GM12878 (cell line): ENCODE measurements around the gene SHISA2. TPM values are rescaled to one million over a fixed set of nuclear protein-coding genes. Genes with fewer than 3 reads are reported as not detected.

Experiments
- ATAC-seq: fragments of 200-7000 bp; cut with Tn5 transposase; 3 replicates; pipeline ENCODE4 v1.9.1; 2020; ENCODE audit warnings: mild to moderate bottlenecking, moderate library complexity
- BruUV-seq: library from RNA; stranded (reverse); fragments of 400-500 nt; replicated peaks from 2 replicates; lab custom pipeline; 2021; lab: Mats Ljungman, UMichigan
- CTCF ChIA-PET: fragments of 300-600 bp; sonication (Branson Sonifier 250); formaldehyde crosslinking; extraction: SDS; loops from one replicate; lab custom pipeline; 2021; ENCODE audit warnings: inconsistent platforms; lab: Yijun Ruan, JAX
- POLR2A ChIA-PET: fragments of 350-600 bp; formaldehyde crosslinking; extraction: SDS; loops from one replicate; lab custom pipeline; 2021; ENCODE audit warnings: inconsistent platforms; lab: Charles Lee
- RAD21 ChIA-PET: fragments of 300-600 bp; sonication (Branson Sonifier 250); formaldehyde crosslinking; loops from one replicate; lab custom pipeline; 2023; ENCODE audit warnings: antibody characterized with exemption; ENCODE audit not compliant: unreplicated experiment; lab: Charles Lee
- SMC1A ChIA-PET: fragments of 300-600 bp; sonication (Branson Sonifier 250); formaldehyde crosslinking; loops from one replicate; lab custom pipeline; 2023; ENCODE audit not compliant: unreplicated experiment, uncharacterized antibody; lab: Charles Lee
- DNase-seq: peaks from one replicate; pipeline ENCODE4 v3.0.0-alpha.2; 2011; ENCODE audit warnings: low read depth, low spot score
- FAIRE-seq: peaks from 3 replicates; lab custom pipeline; 2011; peaks lifted over from hg19 to GRCh38; lab: Jason Lieb, UNC
- H2AFZ ChIP-seq: 2 replicates; pipeline ENCODE4 v1.6.0; 2011; ENCODE audit warnings: low read depth, low read length, control low read depth; ENCODE audit not compliant: control insufficient read depth
- H3K27ac ChIP-seq: 2 replicates; pipeline ENCODE4 v1.5.1; 2011; ENCODE audit warnings: control low read depth; ENCODE audit not compliant: control insufficient read depth, insufficient read depth
- H3K27me3 ChIP-seq, 2 experiments: replicated peaks in 1 of 2; 2 replicates each; pipeline versions ENCODE4 v1.6.0 to v1.6.1; 2011; ENCODE audit warnings: low read length in 1 of 2; ENCODE audit not compliant: control insufficient read depth in 2 of 2, insufficient read depth in 2 of 2
- H3K36me3 ChIP-seq, 2 experiments: 2 replicates each; pipeline ENCODE4 v1.5.1; 2011; ENCODE audit warnings: low read length in 1 of 2; ENCODE audit not compliant: control insufficient read depth in 2 of 2, insufficient read depth in 2 of 2
- H3K4me1 ChIP-seq: 2 replicates; pipeline ENCODE4 v1.6.1; 2011; ENCODE audit warnings: mild to moderate bottlenecking, low read length, moderate library complexity, mixed read lengths; ENCODE audit not compliant: control insufficient read depth, insufficient read depth
- H3K4me2 ChIP-seq: 2 replicates; pipeline ENCODE4 v1.6.0; 2011; ENCODE audit warnings: control low read depth; ENCODE audit not compliant: control insufficient read depth, insufficient read depth
- H3K4me3 ChIP-seq: fragments of 200-600 bp; sonication (generic); 2 replicates; pipeline ENCODE4 v1.5.1; 2016
- H3K79me2 ChIP-seq: 2 replicates; pipeline ENCODE4 v1.6.0; 2011; ENCODE audit warnings: low read length; ENCODE audit not compliant: control insufficient read depth, insufficient read depth
- H3K9ac ChIP-seq: 2 replicates; pipeline ENCODE4 v1.8.0; 2011; ENCODE audit warnings: low read length, control low read depth, mixed read lengths; ENCODE audit not compliant: control insufficient read depth, insufficient read depth
- H3K9me3 ChIP-seq: replicated peaks from 3 replicates; pipeline ENCODE4 v1.5.1; 2011; ENCODE audit warnings: mild to moderate bottlenecking, low read length; ENCODE audit not compliant: control insufficient read depth, insufficient read depth
- H4K20me1 ChIP-seq: 2 replicates; pipeline ENCODE4 v1.6.0; 2011; ENCODE audit not compliant: control insufficient read depth, insufficient read depth
- ATF7 ChIP-seq: fragments of 450-650 bp; IDR thresholded peaks from 2 replicates; pipeline ENCODE4 v1.6.1; 2016; ENCODE audit warnings: low read depth, mild to moderate bottlenecking
- CHD1 ChIP-seq: IDR thresholded peaks from 2 replicates; pipeline ENCODE4 v1.6.1; 2012; ENCODE audit warnings: low read depth, low read length, improper control_type of control experiment
- HCFC1 ChIP-seq: fragments of 150-350 bp; IDR thresholded peaks from 2 replicates; pipeline ENCODE4 v1.6.1; 2014; ENCODE audit warnings: low read length
- KAT2A ChIP-seq: conservative IDR thresholded peaks from 2 replicates; pipeline ENCODE4 v1.6.1; 2011; ENCODE audit warnings: low read depth, low read length; ENCODE audit not compliant: control insufficient read depth
- POLR2AphosphoS5 ChIP-seq: IDR thresholded peaks from 2 replicates; pipeline ENCODE4 v1.6.1; 2011; ENCODE audit warnings: mild to moderate bottlenecking, low read length, inconsistent platforms
- ZNF274 ChIP-seq: IDR thresholded peaks from one replicate; pipeline ENCODE4 v1.8.0; 2011; ENCODE audit not compliant: insufficient read length, insufficient read depth
- WGBS: methylation state at CpG from one replicate; pipeline ENCODE4 v1.1.6; 2016; ENCODE audit warnings: low lambda C conversion rate; ENCODE audit not compliant: insufficient replicate concordance, insufficient coverage; ENCODE audit errors: missing lambda C conversion rate; 5-methylcytosine and 5-hydroxymethylcytosine counted together
- in situ Hi-C: fragments of 300-500 bp; cut with MboI; formaldehyde crosslinking; loops from 9 replicates; pipeline ENCODE4 v1.14.3; 2018; ENCODE audit warnings: mixed read lengths
- intact Hi-C: fragments of 100-400 bp; cut with micrococcal nuclease; formaldehyde crosslinking; loops from one replicate; pipeline ENCODE4 v1.14.2; 2022; ENCODE audit not compliant: unreplicated experiment
- polyA plus RNA-seq, 11 experiments: library from polyadenylated mRNA; depleted of rRNA in 4 of 11; unstranded in 6 of 11; stranded (reverse) in 5 of 11; fragments of >200 nt; fragmentation: Nextera tagmentation in 4 of 11; fragmentation: Illumina TruSeq in 1 of 11; extraction: Ambion mirVana in 4 of 11; extraction: Trizol in 1 of 11; gene quantifications; 1 replicate in 1 of 11; 2 replicates in 10 of 11; pipeline versions ENCODE4 v1.2.1 to v1.2.3, GENCODE V29; 2011 to 2016; ENCODE audit warnings: inconsistent platforms in 2 of 11, missing spikeins in 2 of 11, low read depth in 1 of 11
- total RNA-seq, 4 experiments: library from RNA; depleted of rRNA in 3 of 4; stranded (reverse); fragments of >200 nt in 3 of 4; fragmentation: Illumina TruSeq in 1 of 4; extraction: Trizol in 1 of 4; gene quantifications; 2 replicates each; pipeline versions ENCODE4 v1.2.1 to v1.2.3, GENCODE V29; 2013 to 2021

The SHISA2 gene
- total and polyA plus RNA-seq, 10 of the 15 experiments (the other 5 are each of a cell fraction or from before 2014, with no cell fraction given): 0.04 to 0.08 TPM; not detected in 8

DNA sequence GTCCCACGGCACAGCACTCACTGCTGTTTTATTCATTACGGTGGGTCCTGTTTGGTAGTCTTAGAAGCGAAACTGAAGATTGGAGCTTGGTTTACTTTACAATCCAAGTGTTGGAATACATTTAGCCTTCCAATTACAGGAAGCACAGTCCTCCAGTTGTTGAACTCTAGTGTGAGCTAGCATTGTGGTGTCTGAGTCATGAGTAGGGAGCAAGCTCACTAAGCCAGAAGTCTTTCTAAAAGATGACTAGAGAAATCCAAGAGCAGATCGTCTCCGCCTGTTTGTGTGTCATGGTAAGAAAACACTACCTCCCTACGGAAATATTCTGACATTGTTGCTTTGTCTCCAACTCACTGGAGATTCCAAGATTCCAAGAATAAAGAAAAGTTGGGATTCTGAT lies 10.1 kb upstream of the SHISA2 start:
- intact Hi-C loops: loop anchor here (2.0 kb wide), 2 partner anchors 233 to 487 kb away; no protein-coding TSS in a partner anchor
- H3K4me2 ChIP-seq: no peak overlapping the region
- ChIA-PET RAD21 (interaction anchor here (1.2 kb wide), 1 partner anchor 488 kb away, joined by 3 read pairs; no protein-coding TSS in a partner anchor), SMC1A (interaction anchor here (1.1 kb wide), 1 partner anchor 487 kb away, joined by 3 read pairs; no protein-coding TSS in a partner anchor), POLR2A (no interaction called here), CTCF (no interaction called here)
- DNase-seq: no peak
- no peaks in the 10 kb centered on the region for H3K36me3 ChIP-seq
- TF ChIP-seq POLR2AphosphoS5 (no peak), ZNF274 (no peak)
- WGBS: 45% methylated on average over 6 of the region's 6 CpGs
- in situ Hi-C loops: loop anchor here (5.0 kb wide), 2 partner anchors 235 to 490 kb away; no protein-coding TSS in a partner anchor
- H3K4me3 ChIP-seq: no peak overlapping the region
- FAIRE-seq: no peak
- BruUV-seq: no TSS peak
- no peaks in the 10 kb centered on the region for H3K4me1 ChIP-seq
- no peak overlapping the region for H3K27ac ChIP-seq
- ATAC-seq: no peak
- H2AFZ ChIP-seq: no peak overlapping the region
- no peaks in the 10 kb centered on the region for H3K79me2 ChIP-seq
- no peaks in the 10 kb centered on the region for H3K9me3 ChIP-seq
- H3K27me3 ChIP-seq: peaks cover 0 to 4% of the 10 kb centered on the region in 2 experiments; a peak in 1 of 4 replicates
- no peak overlapping the region for H3K9ac ChIP-seq
- no peaks in the 10 kb centered on the region for H4K20me1 ChIP-seq

DNA sequence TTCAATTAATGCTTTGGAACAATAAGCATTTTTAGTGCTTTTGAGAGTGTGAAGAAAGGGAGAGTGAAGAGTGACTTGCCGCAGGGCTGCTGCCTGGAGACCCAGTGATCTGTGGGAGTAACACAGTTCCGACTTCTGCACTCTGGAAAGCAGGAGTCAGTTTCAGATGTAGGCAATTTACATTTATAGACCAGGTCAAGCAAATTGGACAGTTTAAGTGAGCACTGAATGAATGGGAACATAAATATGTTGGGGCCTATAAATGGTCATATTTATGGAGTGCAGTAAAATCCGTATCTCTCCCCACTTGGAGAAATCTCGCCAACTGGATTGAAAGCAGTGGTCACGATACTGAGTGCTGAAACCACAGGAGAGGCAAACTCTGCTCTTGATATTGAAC lies 9.4 kb upstream of the SHISA2 start:
- POLR2A ChIA-PET: no interaction called here
- Histone ChIP-seq H3K4me2 (no peak overlapping the region), H3K79me2 (no peaks in the 10 kb centered on the region), H3K9me3 (no peaks in the 10 kb centered on the region), H3K36me3 (no peaks in the 10 kb centered on the region), H4K20me1 (no peaks in the 10 kb centered on the region), H2AFZ (no peak overlapping the region), H3K9ac (no peak overlapping the region), H3K4me1 (no peaks in the 10 kb centered on the region), H3K27me3 (peaks cover 0 to 4% of the 10 kb centered on the region in 2 experiments; a peak in 1 of 4 replicates), H3K4me3 (no peak overlapping the region), H3K27ac (no peak overlapping the region)
- CTCF ChIA-PET: interaction anchor here (1.2 kb wide), 1 partner anchor 487 kb away, joined by 3 read pairs; no protein-coding TSS in a partner anchor
- intact Hi-C loops: no loop called here
- FAIRE-seq (no peak), DNase-seq (no peak), ATAC-seq (no peak)
- RAD21 ChIA-PET: no interaction called here
- in situ Hi-C loops: loop anchor here (5.0 kb wide), 2 partner anchors 234 to 489 kb away; no protein-coding TSS in a partner anchor
- no TSS peak for BruUV-seq
- WGBS: 16% methylated on average over 5 of the region's 5 CpGs
- SMC1A ChIA-PET: interaction anchor here (1.1 kb wide), 1 partner anchor 487 kb away, joined by 3 read pairs; no protein-coding TSS in a partner anchor
- TF ChIP-seq KAT2A (no peak), HCFC1 (no peak), ATF7 (no peak), CHD1 (no peak)
